Ascending aorta (tissue), 2 donors: ENCODE results near the gene THNSL1. TPM values are rescaled to one million over a fixed set of nuclear protein-coding genes. Genes with fewer than 3 reads are reported as not detected.

ENCODE experiments used
- DNase-seq, 2 donors: peaks; one replicate each; pipeline ENCODE4 v3.0.0-alpha.2; 2019; ENCODE audit warnings: low spot score in 2 of 2
- H3K27ac ChIP-seq, 2 donors: fragments of 200-600 bp; sonication (generic); one replicate each; pipeline ENCODE4 v1.5.1; 2016 to 2017; ENCODE audit warnings: mild to moderate bottlenecking in 1 of 2
- H3K27me3 ChIP-seq: fragments of 200-600 bp; sonication (generic); one replicate; pipeline ENCODE4 v1.5.1; 2017
- H3K36me3 ChIP-seq, 2 donors: fragments of 200-600 bp; sonication (generic); one replicate each; pipeline ENCODE4 v1.5.1; 2016
- H3K4me1 ChIP-seq, 2 donors: fragments of 200-600 bp; sonication (generic); one replicate each; pipeline ENCODE4 v1.5.1; 2016 to 2017; ENCODE audit warnings: mild to moderate bottlenecking in 1 of 2
- H3K4me3 ChIP-seq, 2 donors: fragments of 200-600 bp; sonication (generic); one replicate each; pipeline ENCODE4 v1.5.1; 2016 to 2017; ENCODE audit warnings: mild to moderate bottlenecking in 1 of 2
- H3K9me3 ChIP-seq, 2 donors: fragments of 200-600 bp; sonication (generic); one replicate each; pipeline ENCODE4 v1.5.1; 2016
- CTCF ChIP-seq, 3 experiments: fragments of 200-600 bp in 2 of 3; fragments of 450-650 bp in 1 of 3; sonication (generic) in 2 of 3; IDR thresholded peaks; one replicate each; pipeline ENCODE4 v1.5.1; 2016 to 2019; ENCODE audit warnings: antibody characterized with exemption in 3 of 3, mild to moderate bottlenecking in 1 of 3, moderate library complexity in 1 of 3
- intact Hi-C: fragments of 100-400 bp; cut with DNase I; formaldehyde crosslinking; loops from one replicate; pipeline ENCODE4 v1.15.1; 2023
- total RNA-seq: library from RNA; depleted of rRNA; stranded (reverse); fragments of >200 nt; gene quantifications from one replicate; pipeline ENCODE4 v1.1.0, GENCODE V29; 2016

THNSL1 gene
- total RNA-seq, 1 donor from 2014 or later: 0.64 TPM

GRCh38 chr10:25056726-25057125, 40.3 kb downstream of the THNSL1 start:
- Histone ChIP-seq H3K27ac (no peak overlapping the region), H3K36me3 (no peaks in the 10 kb centered on the region), H3K4me3 (no peak overlapping the region), H3K27me3 (no peaks in the 10 kb centered on the region), H3K9me3 (no peaks in the 10 kb centered on the region), H3K4me1 (peaks cover 2 to 18% of the 10 kb centered on the region in 2 donors)
- no peak for DNase-seq
- intact Hi-C loops: no loop called here
- no peak for TF ChIP-seq CTCF (IDR thresholded peaks at IDR 0.05)

GRCh38 chr10:25057886-25058285, 41.5 kb downstream of the THNSL1 start:
- Histone ChIP-seq H3K4me3 (no peak overlapping the region), H3K36me3 (no peaks in the 10 kb centered on the region), H3K27ac (no peak overlapping the region), H3K9me3 (no peaks in the 10 kb centered on the region), H3K4me1 (peaks cover 2 to 27% of the 10 kb centered on the region in 2 donors), H3K27me3 (no peaks in the 10 kb centered on the region)
- TF ChIP-seq CTCF (IDR thresholded peaks at IDR 0.05): no peak
- intact Hi-C loops: no loop called here
- no peak for DNase-seq

GRCh38 chr10:25059990-25060389, 43.6 kb downstream of the THNSL1 start:
- Histone ChIP-seq H3K9me3 (no peaks in the 10 kb centered on the region), H3K27me3 (no peaks in the 10 kb centered on the region), H3K4me3 (no peak overlapping the region), H3K36me3 (no peaks in the 10 kb centered on the region), H3K27ac (peak overlapping the region; percentile 7 to 43), H3K4me1 (peaks cover 2 to 28% of the 10 kb centered on the region in 2 donors)
- intact Hi-C loops: loop anchor here (5.0 kb wide), 2 partner anchors 103 to 338 kb away; partner anchors contain the start of gene ARHGAP21
- DNase-seq: peak; percentile 47 to 91
- TF ChIP-seq CTCF (IDR thresholded peaks at IDR 0.05): no peak

- H3K4me3 ChIP-seq: no peak overlapping the region
- H3K36me3 ChIP-seq: no peaks in the 10 kb centered on the region
- H3K27ac ChIP-seq: peak overlapping the region; percentile 81 to 84
- no peaks in the 10 kb centered on the region for H3K27me3 ChIP-seq
- intact Hi-C loops: loop anchor here (5.0 kb wide), 2 partner anchors 104 to 339 kb away; partner anchors contain the start of gene ARHGAP21
- no peak for TF ChIP-seq CTCF (IDR thresholded peaks at IDR 0.05)
- no peaks in the 10 kb centered on the region for H3K9me3 ChIP-seq
- DNase-seq: no peak
- peaks cover 2 to 28% of the 10 kb centered on the region in 2 donors for H3K4me1 ChIP-seq
These were observed 44.7 kb downstream of the THNSL1 start for GRCh38 chr10:25061125-25061524.

GRCh38 chr10:25061711-25062449, 45.5 kb downstream of the THNSL1 start:
- peak overlapping the region in 1 of 2 donors; percentile 47 for H3K4me3 ChIP-seq
- intact Hi-C loops: loop anchor here (1.0 to 5.0 kb wide), 3 partner anchors 46 to 340 kb away; partner anchors contain the start of genes ARHGAP21, ENKUR and THNSL1
- H3K4me1 ChIP-seq: peaks cover 2 to 28% of the 10 kb centered on the region in 2 donors
- H3K36me3 ChIP-seq: no peaks in the 10 kb centered on the region
- peak overlapping the region; percentile 81 to 84 for H3K27ac ChIP-seq
- H3K27me3 ChIP-seq: no peaks in the 10 kb centered on the region
- TF ChIP-seq CTCF (IDR thresholded peaks at IDR 0.05): no peak
- no peak for DNase-seq
- no peaks in the 10 kb centered on the region for H3K9me3 ChIP-seq
